ENCODE results near the gene RTL10.

DNA sequence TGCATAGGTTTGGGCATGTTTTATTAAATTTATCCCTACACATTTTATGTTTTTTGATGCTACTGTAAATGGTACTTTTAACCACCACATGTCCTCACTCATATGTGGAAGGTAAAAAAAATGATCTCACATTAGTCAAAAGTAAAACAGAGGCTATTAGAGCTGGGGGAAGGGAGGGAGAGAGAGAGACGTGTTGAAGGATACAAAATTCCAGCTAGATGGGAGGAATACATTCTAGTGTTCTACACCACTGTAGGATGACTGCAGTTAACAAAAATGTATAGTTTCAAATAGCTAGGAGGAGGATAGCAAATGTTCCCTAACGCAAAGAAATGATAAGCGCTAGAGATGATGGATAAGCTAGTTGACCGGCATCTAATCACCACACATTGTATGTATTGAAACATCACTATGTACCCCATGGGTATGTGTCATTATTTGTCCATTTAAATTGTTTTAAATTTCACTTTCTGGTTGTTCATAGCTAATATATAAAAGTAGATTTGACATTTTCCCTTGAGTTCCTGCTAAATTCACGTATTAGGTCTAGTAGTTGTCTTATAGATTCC lies 9.9 kb upstream of the RTL10 start:
- TF ChIP-seq, protein P1, sequence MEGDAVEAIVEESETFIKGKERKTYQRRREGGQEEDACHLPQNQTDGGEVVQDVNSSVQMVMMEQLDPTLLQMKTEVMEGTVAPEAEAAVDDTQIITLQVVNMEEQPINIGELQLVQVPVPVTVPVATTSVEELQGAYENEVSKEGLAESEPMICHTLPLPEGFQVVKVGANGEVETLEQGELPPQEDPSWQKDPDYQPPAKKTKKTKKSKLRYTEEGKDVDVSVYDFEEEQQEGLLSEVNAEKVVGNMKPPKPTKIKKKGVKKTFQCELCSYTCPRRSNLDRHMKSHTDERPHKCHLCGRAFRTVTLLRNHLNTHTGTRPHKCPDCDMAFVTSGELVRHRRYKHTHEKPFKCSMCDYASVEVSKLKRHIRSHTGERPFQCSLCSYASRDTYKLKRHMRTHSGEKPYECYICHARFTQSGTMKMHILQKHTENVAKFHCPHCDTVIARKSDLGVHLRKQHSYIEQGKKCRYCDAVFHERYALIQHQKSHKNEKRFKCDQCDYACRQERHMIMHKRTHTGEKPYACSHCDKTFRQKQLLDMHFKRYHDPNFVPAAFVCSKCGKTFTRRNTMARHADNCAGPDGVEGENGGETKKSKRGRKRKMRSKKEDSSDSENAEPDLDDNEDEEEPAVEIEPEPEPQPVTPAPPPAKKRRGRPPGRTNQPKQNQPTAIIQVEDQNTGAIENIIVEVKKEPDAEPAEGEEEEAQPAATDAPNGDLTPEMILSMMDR (conservative IDR thresholded peaks at IDR 0.05; ENCODE audit: low read depth, low read length): no peak
- TF ChIP-seq EZH2 (IDR thresholded peaks at IDR 0.05; ENCODE audit: borderline replicate concordance, low read depth, low read length, poor library complexity, severe bottlenecking): no peak
